ENCODE measurements around the gene DOCK1.

DNA sequence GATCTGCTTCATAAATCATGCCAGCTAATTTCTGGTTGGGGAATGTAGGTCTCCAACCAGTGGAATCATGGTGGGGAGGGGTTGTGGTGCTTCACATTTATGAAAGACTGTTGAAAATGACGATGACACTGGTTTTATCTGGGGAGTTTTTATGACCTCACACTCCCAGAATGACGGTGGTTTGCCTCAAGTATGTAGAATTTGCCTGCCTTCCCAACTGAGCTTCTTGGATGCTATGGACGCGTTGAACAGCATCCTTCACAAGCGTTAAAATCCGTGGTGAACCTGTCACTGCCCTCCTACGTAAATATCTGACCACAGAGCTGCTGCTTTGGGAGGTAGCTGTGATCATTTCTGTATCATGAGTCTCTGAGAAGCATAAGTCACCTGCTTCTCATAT lies 287.9 kb downstream of the DOCK1 start:
- TF ChIP-seq, protein P1, sequence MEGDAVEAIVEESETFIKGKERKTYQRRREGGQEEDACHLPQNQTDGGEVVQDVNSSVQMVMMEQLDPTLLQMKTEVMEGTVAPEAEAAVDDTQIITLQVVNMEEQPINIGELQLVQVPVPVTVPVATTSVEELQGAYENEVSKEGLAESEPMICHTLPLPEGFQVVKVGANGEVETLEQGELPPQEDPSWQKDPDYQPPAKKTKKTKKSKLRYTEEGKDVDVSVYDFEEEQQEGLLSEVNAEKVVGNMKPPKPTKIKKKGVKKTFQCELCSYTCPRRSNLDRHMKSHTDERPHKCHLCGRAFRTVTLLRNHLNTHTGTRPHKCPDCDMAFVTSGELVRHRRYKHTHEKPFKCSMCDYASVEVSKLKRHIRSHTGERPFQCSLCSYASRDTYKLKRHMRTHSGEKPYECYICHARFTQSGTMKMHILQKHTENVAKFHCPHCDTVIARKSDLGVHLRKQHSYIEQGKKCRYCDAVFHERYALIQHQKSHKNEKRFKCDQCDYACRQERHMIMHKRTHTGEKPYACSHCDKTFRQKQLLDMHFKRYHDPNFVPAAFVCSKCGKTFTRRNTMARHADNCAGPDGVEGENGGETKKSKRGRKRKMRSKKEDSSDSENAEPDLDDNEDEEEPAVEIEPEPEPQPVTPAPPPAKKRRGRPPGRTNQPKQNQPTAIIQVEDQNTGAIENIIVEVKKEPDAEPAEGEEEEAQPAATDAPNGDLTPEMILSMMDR (IDR thresholded peaks at IDR 0.05) = no peak
- TF ChIP-seq POLR2A (IDR thresholded peaks at IDR 0.05) = no peak
